ENCODE results near the gene TNRC6C. TPM values are rescaled to one million over a fixed set of nuclear protein-coding genes. Genes with fewer than 3 reads are reported as not detected.

The TNRC6C gene
- total and polyA plus RNA-seq, 8 donors: 14.0 to 20.3 (median 16.6) TPM

DNA sequence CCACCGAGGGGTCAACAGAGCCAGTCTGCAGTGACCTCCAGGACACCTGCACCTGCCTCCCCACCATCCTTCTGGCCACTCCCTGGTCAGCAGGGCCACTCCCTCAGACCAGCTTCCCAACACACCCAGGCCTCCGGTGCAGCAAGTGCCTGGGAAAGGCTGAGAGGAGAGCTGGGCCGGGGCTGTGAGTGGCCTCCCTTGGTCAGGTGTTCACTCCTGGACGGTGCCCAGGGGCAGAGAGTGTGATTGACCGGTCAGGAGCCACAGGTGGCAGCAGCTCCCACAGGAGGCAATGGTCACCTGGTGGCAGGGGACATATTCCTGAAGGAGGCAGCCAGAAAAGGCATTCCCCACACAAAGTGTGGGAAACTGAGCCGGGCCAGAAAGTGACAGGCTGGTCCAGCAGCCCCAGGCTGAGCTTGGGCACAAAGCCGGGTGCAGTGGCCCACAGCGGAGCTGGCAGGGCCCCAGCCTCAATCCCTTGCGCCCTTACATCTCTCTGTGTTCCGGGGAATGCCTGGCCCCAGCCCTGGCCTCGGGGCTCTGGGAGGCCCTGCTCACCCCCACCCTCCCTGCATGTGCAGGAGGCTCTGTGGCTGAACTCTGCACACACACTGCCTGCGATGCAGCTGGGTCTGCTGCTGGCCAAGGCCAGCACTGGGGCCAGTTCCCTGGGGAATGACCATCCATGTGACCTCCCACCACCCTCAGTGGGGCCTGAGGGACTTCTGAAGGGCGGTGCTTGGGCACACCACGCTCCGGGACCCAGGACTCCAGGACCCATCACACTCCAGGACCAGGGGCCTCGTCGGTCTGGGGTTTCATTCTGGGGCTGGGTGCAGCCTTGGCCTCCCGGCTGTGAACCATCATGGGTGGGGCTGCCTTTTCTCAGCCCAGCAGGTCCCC lies 186.5 kb downstream of the TNRC6C start:
- H3K36me3 ChIP-seq: peaks cover 0 to 8% of the 10 kb centered on the region in 2 donors
- H3K27ac ChIP-seq: peak overlapping the region; percentile 71 to 79
- intact Hi-C loops (cut with DNase I): no loop called here
- no peaks in the 10 kb centered on the region for H3K9me3 ChIP-seq
- H3K4me3 ChIP-seq: no peak overlapping the region
- TF ChIP-seq, protein P1, sequence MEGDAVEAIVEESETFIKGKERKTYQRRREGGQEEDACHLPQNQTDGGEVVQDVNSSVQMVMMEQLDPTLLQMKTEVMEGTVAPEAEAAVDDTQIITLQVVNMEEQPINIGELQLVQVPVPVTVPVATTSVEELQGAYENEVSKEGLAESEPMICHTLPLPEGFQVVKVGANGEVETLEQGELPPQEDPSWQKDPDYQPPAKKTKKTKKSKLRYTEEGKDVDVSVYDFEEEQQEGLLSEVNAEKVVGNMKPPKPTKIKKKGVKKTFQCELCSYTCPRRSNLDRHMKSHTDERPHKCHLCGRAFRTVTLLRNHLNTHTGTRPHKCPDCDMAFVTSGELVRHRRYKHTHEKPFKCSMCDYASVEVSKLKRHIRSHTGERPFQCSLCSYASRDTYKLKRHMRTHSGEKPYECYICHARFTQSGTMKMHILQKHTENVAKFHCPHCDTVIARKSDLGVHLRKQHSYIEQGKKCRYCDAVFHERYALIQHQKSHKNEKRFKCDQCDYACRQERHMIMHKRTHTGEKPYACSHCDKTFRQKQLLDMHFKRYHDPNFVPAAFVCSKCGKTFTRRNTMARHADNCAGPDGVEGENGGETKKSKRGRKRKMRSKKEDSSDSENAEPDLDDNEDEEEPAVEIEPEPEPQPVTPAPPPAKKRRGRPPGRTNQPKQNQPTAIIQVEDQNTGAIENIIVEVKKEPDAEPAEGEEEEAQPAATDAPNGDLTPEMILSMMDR (IDR thresholded peaks at IDR 0.05): no peak
- ATAC-seq (peak; percentile 61), DNase-seq (peak in 2 of 4 donors; percentile 88 to 91)
- no peaks in the 10 kb centered on the region for H3K27me3 ChIP-seq
- H3K4me1 ChIP-seq: peaks cover 33 to 83% of the 10 kb centered on the region in 2 donors

DNA sequence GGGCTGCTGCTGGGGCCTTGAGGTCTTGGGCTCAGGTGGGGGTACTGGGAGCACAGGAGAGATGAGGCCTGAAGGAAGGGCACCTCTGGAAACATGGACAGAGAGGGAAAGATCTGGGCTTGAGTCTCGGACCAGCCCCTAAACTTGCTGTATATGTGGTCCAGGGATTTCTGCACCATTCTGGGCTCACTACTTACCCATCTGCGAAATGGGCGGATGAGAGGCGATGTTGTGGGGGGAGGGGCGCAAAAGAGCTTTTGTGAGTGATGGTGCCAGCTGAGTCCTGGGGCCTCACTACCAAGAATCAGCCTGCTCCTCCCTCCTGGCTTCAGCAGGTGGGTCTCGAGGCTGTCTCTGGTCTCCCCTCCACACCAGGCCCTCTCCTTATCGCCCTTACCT lies 188.0 kb downstream of the TNRC6C start:
- TF ChIP-seq, protein P1 (IDR thresholded peaks at IDR 0.05): no peak
- Histone ChIP-seq H3K27ac (no peak overlapping the region), H3K4me1 (peaks cover 23 to 76% of the 10 kb centered on the region in 2 donors), H3K36me3 (peaks cover 0 to 5% of the 10 kb centered on the region in 2 donors), H3K9me3 (no peaks in the 10 kb centered on the region), H3K27me3 (no peaks in the 10 kb centered on the region), H3K4me3 (no peak overlapping the region)
- ATAC-seq (no peak), DNase-seq (no peak)
- intact Hi-C loops (cut with DNase I): no loop called here

DNA sequence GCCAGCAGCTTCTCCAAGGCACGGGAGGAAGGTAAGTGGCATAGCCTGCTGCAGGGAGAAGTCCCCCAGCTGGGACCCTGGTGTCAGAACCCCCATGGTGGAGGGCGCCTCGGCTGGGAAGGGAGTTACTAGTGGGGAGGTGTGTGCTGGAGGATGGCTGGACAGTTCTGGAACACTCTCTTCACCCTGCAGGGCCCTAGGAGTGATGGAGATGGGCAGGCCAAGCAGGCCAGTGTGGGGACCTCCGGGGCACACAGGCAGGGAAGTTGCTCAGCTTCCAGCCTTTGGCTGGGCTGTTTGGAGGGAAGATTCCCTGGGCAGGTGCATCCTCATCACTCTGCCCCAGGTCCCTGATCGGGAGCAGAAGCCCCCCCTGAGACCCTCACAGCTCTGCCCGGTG lies 188.4 kb downstream of the TNRC6C start:
- intact Hi-C loops (cut with DNase I): no loop called here
- Histone ChIP-seq H3K36me3 (peaks cover 0 to 1% of the 10 kb centered on the region in 2 donors), H3K27me3 (no peaks in the 10 kb centered on the region), H3K4me3 (no peak overlapping the region), H3K4me1 (peaks cover 21 to 72% of the 10 kb centered on the region in 2 donors), H3K9me3 (no peaks in the 10 kb centered on the region), H3K27ac (peak overlapping the region in 1 of 2 donors; percentile 55)
- TF ChIP-seq, protein P1 (IDR thresholded peaks at IDR 0.05): no peak
- ATAC-seq: no peak
- DNase-seq: no peak

DNA sequence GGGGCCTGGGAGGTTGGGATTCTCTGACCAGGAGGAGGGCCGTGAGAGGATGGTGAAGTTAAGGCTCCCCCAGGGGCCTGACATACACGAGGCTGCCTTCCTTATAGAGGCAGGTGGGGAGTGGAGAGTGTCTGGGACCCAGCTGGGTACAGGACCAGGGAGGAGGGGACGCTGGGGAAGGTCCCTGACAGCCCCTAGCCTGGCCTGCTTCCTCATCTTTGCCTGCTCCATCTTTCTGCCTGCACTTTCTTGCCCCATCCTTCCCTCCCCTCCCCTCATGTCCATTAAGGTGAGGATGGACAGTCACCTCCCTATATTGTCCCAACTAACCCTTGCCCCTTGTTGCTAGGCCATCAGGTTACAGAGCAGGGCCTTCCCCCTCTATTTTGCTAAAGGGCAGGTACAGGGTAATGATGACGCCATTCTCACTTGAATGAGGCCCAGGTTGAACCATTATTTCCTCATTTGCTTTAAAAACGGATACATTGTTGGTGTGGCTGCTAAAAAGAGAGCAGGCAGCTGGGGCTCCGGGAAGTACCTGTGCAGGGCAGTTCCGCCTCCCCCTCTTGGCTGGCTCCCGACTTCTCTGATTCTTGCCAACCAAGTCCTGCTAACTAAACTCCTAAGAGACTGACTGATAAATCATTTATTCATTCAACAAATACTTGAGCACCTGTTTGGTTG lies 189.0 kb downstream of the TNRC6C start:
- Histone ChIP-seq H3K27me3 (no peaks in the 10 kb centered on the region), H3K9me3 (no peaks in the 10 kb centered on the region), H3K27ac (peak overlapping the region in 1 of 2 donors; percentile 55), H3K4me3 (no peak overlapping the region), H3K36me3 (no peaks in the 10 kb centered on the region), H3K4me1 (peaks cover 21 to 66% of the 10 kb centered on the region in 2 donors)
- TF ChIP-seq, protein P1 (IDR thresholded peaks at IDR 0.05): no peak
- DNase-seq (peak in 1 of 4 donors; percentile 80), ATAC-seq (peak; percentile 13)
- intact Hi-C loops (cut with DNase I): no loop called here
